IMR-90 (cell line): Measurements from ENCODE around the gene F2. TPM values are rescaled to one million over a fixed set of nuclear protein-coding genes. Genes with fewer than 3 reads are reported as not detected.
"Not testable (repeated sequence)": the region's sequence is repeated elsewhere in the genome, so short reads cannot be mapped to it uniquely, and the experiment has no call there.

ENCODE experiments used
- ATAC-seq: fragments of 200-7000 bp; cut with Tn5 transposase; 2 replicates; pipeline ENCODE4 v1.9.1; 2020; ENCODE audit warnings: low read depth, mild to moderate bottlenecking, moderate library complexity
- BruUV-seq: library from RNA; stranded (reverse); fragments of 400-500 nt; replicated peaks from 2 replicates; lab custom pipeline; 2021; lab: Mats Ljungman, UMichigan
- CTCF ChIA-PET: fragments of 300-600 bp; formaldehyde crosslinking; extraction: SDS; loops from one replicate; lab custom pipeline; 2021; ENCODE audit warnings: antibody characterized with exemption; lab: Yijun Ruan, JAX
- POLR2A ChIA-PET: fragments of 300-600 bp; sonication (Branson Sonifier 250); formaldehyde crosslinking; loops from one replicate; lab custom pipeline; 2022; ENCODE audit warnings: antibody characterized with exemption; ENCODE audit not compliant: unreplicated experiment; lab: Charles Lee
- DNase-seq: peaks from one replicate; pipeline ENCODE4 v3.0.0; 2013
- H2AFZ ChIP-seq: replicated peaks from 2 replicates; pipeline ENCODE3; 2013; ENCODE audit warnings: low read length, mild to moderate bottlenecking; ENCODE audit not compliant: poor library complexity
- H2AK5ac ChIP-seq: 2 replicates; pipeline ENCODE4 v1.6.1; 2013; ENCODE audit warnings: low read depth, low read length, inconsistent platforms
- H2AK9ac ChIP-seq: replicated peaks from 2 replicates; pipeline ENCODE3; 2013; ENCODE audit warnings: mild to moderate bottlenecking, low read depth, low read length, moderate library complexity; ENCODE audit not compliant: poor library complexity
- H2BK120ac ChIP-seq: 2 replicates; pipeline ENCODE4 v1.6.1; 2013; ENCODE audit warnings: low read depth, low read length, inconsistent platforms
- H2BK15ac ChIP-seq: 3 replicates; pipeline ENCODE4 v1.6.1; 2013; ENCODE audit warnings: low read depth, low read length, inconsistent platforms
- H2BK20ac ChIP-seq: 2 replicates; pipeline ENCODE4 v1.6.1; 2013; ENCODE audit warnings: low read depth, mild to moderate bottlenecking, inconsistent platforms, low read length, moderate library complexity
- H2BK5ac ChIP-seq: 2 replicates; pipeline ENCODE4 v1.6.1; 2013; ENCODE audit warnings: mild to moderate bottlenecking, low read depth, low read length, inconsistent platforms; ENCODE audit not compliant: poor library complexity, severe bottlenecking
- H3K14ac ChIP-seq: replicated peaks from 2 replicates; pipeline ENCODE4 v1.6.1; 2013; ENCODE audit warnings: low read depth, low read length, inconsistent platforms
- H3K18ac ChIP-seq: 2 replicates; pipeline ENCODE4 v1.6.1; 2013; ENCODE audit warnings: low read depth, low read length, control low read depth
- H3K23ac ChIP-seq: 2 replicates; pipeline ENCODE4 v1.6.1; 2013; ENCODE audit warnings: low read depth, low read length, inconsistent platforms
- H3K27ac ChIP-seq: 2 replicates; pipeline ENCODE4 v1.5.1; 2013; ENCODE audit warnings: mild to moderate bottlenecking, control low read depth, low read length; ENCODE audit not compliant: insufficient read depth
- H3K27me3 ChIP-seq: 2 replicates; pipeline ENCODE4 v1.6.1; 2013; ENCODE audit warnings: low read length; ENCODE audit not compliant: control insufficient read depth, insufficient read depth
- H3K36me3 ChIP-seq: 2 replicates; pipeline ENCODE4 v1.6.1; 2013; ENCODE audit warnings: low read length, mixed read lengths; ENCODE audit not compliant: control insufficient read depth, insufficient read depth
- H3K4ac ChIP-seq: 2 replicates; pipeline ENCODE4 v1.6.1; 2013; ENCODE audit warnings: low read depth, low read length, inconsistent platforms
- H3K4me1 ChIP-seq: 2 replicates; pipeline ENCODE4 v1.6.1; 2013; ENCODE audit warnings: low read length, mixed read lengths; ENCODE audit not compliant: control insufficient read depth, insufficient read depth
- H3K4me2 ChIP-seq: 2 replicates; pipeline ENCODE4 v1.6.1; 2013; ENCODE audit warnings: low read depth, mild to moderate bottlenecking, control low read depth, low read length, moderate library complexity
- H3K4me3 ChIP-seq: 2 replicates; pipeline ENCODE4 v1.5.1; 2013; ENCODE audit warnings: low read depth, mild to moderate bottlenecking, control low read depth, low read length, moderate library complexity; ENCODE audit not compliant: insufficient read depth
- H3K56ac ChIP-seq: 2 replicates; pipeline ENCODE4 v1.6.1; 2013; ENCODE audit warnings: low read length, inconsistent platforms; ENCODE audit not compliant: insufficient read depth; ENCODE audit errors: extremely low read depth
- H3K79me1 ChIP-seq, 2 experiments: 2 replicates each; pipeline ENCODE4 v1.6.1; 2013; ENCODE audit warnings: low read length in 2 of 2, inconsistent platforms in 1 of 2, low read depth in 1 of 2
- H3K9ac ChIP-seq: 2 replicates; pipeline ENCODE4 v1.6.1; 2013; ENCODE audit warnings: low read depth, low read length, control low read depth
- H3K9me1 ChIP-seq: 2 replicates; pipeline ENCODE4 v1.6.1; 2013; ENCODE audit warnings: low read length, inconsistent platforms; ENCODE audit not compliant: insufficient read depth
- H3K9me3 ChIP-seq: 2 replicates; pipeline ENCODE4 v1.6.1; 2013; ENCODE audit warnings: low read length; ENCODE audit not compliant: control insufficient read depth, insufficient read depth
- H4K20me1 ChIP-seq: 2 replicates; pipeline ENCODE4 v1.6.1; 2013; ENCODE audit warnings: low read length, inconsistent platforms; ENCODE audit not compliant: insufficient read depth
- H4K5ac ChIP-seq: 2 replicates; pipeline ENCODE4 v1.6.1; 2013; ENCODE audit warnings: mild to moderate bottlenecking, low read depth, low read length, control low read depth
- H4K8ac ChIP-seq, 2 experiments: 2 replicates each; pipeline ENCODE4 v1.6.1; 2013; ENCODE audit warnings: low read depth in 2 of 2, low read length in 2 of 2, control low read depth in 1 of 2, inconsistent platforms in 1 of 2
- H4K91ac ChIP-seq: 2 replicates; pipeline ENCODE4 v1.6.1; 2013; ENCODE audit warnings: low read depth, low read length, inconsistent platforms; ENCODE audit not compliant: insufficient read depth
- CTCF ChIP-seq: conservative IDR thresholded peaks from 2 replicates; pipeline ENCODE4 v1.5.1; 2012; ENCODE audit warnings: mild to moderate bottlenecking, low read depth, low read length, improper control_type of control experiment
- MXI1 ChIP-seq: IDR thresholded peaks from 2 replicates; pipeline ENCODE4 v1.6.1; 2012; ENCODE audit warnings: low read depth, mild to moderate bottlenecking, low read length, moderate library complexity, borderline replicate concordance
- RCOR1 ChIP-seq: IDR thresholded peaks from 2 replicates; pipeline ENCODE4 v1.6.1; 2012; ENCODE audit warnings: mild to moderate bottlenecking, low read length, improper control_type of control experiment; ENCODE audit not compliant: insufficient replicate concordance
- WGBS, 2 experiments: methylation state at CpG; one replicate each; pipeline versions ENCODE4 v1.1.5 to v1.1.7; 2013; ENCODE audit warnings: missing lambda C conversion rate in 2 of 2; ENCODE audit not compliant: insufficient read length in 1 of 2; ENCODE audit errors: extremely low coverage in 2 of 2; 5-methylcytosine and 5-hydroxymethylcytosine counted together
- dilution Hi-C: fragments of 300-500 bp; cut with HindIII; formaldehyde crosslinking; loops from one replicate; pipeline ENCODE4 v1.14.3; 2018; ENCODE audit warnings: low sequenced_read_pairs; ENCODE audit not compliant: unreplicated experiment
- in situ Hi-C: fragments of 300-500 bp; cut with MboI; formaldehyde crosslinking; loops from 3 replicates; pipeline ENCODE4 v1.14.3; 2019; ENCODE audit warnings: low sequenced_read_pairs, inconsistent platforms, mixed read lengths
- intact Hi-C: fragments of 100-400 bp; cut with micrococcal nuclease; formaldehyde crosslinking; loops from 2 replicates; pipeline ENCODE4 v1.10.0; 2022
- polyA plus RNA-seq, 3 experiments: library from polyadenylated mRNA; depleted of rRNA; stranded (reverse); fragments of >200 nt; gene quantifications; 2 replicates each; pipeline ENCODE4 v1.2.3, GENCODE V29; 2012; ENCODE audit warnings: low replicate concordance in 1 of 3
- total RNA-seq: library from RNA; depleted of rRNA; stranded (reverse); fragments of >200 nt; gene quantifications from 2 replicates; pipeline ENCODE4 v1.2.3, GENCODE V29; 2012

Gene F2
- total and polyA plus RNA-seq, 2 of the 4 experiments (the other 2 are of a cell fraction) = not detected

- H3K4ac ChIP-seq = no peak overlapping the region
- ChIA-PET POLR2A (no interaction called here), CTCF (no interaction called here)
- WGBS, 2 experiments = 84% methylated on average over 6 of the region's 7 CpGs; no CpG with 5 or more reads in 1 of the 2 experiments
- H3K4me2 ChIP-seq = no peak overlapping the region
- H3K27me3 ChIP-seq = no peaks in the 10 kb centered on the region
- peaks cover 5% of the 10 kb centered on the region for H3K9me1 ChIP-seq
- peaks cover 5% of the 10 kb centered on the region for H3K4me1 ChIP-seq
- ATAC-seq (no peak), DNase-seq (no peak)
- peaks cover 50% of the 10 kb centered on the region for H3K36me3 ChIP-seq
- H3K9me3 ChIP-seq = no peaks in the 10 kb centered on the region
- no peak overlapping the region for H2BK120ac ChIP-seq
- no peak overlapping the region for H2AK5ac ChIP-seq
- no peak overlapping the region for H2BK15ac ChIP-seq
- no peak overlapping the region for H2BK20ac ChIP-seq
- no peak overlapping the region for H3K14ac ChIP-seq
- H2BK5ac ChIP-seq = no peak overlapping the region
- no peak overlapping the region for H4K8ac ChIP-seq
- H3K9ac ChIP-seq = no peak overlapping the region
- no peak overlapping the region for H3K4me3 ChIP-seq
- TF ChIP-seq RCOR1 = no peak
- TF ChIP-seq CTCF = no peak
- TF ChIP-seq MXI1 = no peak
- intact Hi-C loops (no loop called here), in situ Hi-C loops (no loop called here), dilution Hi-C loops (no loop called here)
- H3K79me1 ChIP-seq = peaks cover 15 to 59% of the 10 kb centered on the region in 2 experiments
- BruUV-seq = no TSS peak
- H3K56ac ChIP-seq = no peak overlapping the region
- no peak overlapping the region for H4K91ac ChIP-seq
- no peak overlapping the region for H3K23ac ChIP-seq
- no peak overlapping the region for H2AK9ac ChIP-seq
- H4K5ac ChIP-seq = no peak overlapping the region
- H2AFZ ChIP-seq = no peak overlapping the region
- H3K27ac ChIP-seq = no peak overlapping the region
- no peaks in the 10 kb centered on the region; the same call in 1 of the 2 replicates for H4K20me1 ChIP-seq
- H3K18ac ChIP-seq = no peak overlapping the region
Observed at GRCh38 chr11:46706886-46707285, 12.1 kb upstream of the F2 start.

- H3K9ac ChIP-seq, H4K91ac ChIP-seq, H2BK20ac ChIP-seq, H3K23ac ChIP-seq, in situ Hi-C loops, H3K27ac ChIP-seq, H3K4me1 ChIP-seq, dilution Hi-C loops, H3K14ac ChIP-seq, H3K27me3 ChIP-seq, H4K8ac ChIP-seq, H3K56ac ChIP-seq, BruUV-seq, H4K20me1 ChIP-seq, H3K9me3 ChIP-seq, H2AK5ac ChIP-seq, H2BK120ac ChIP-seq, H3K4me2 ChIP-seq, H4K5ac ChIP-seq, H2BK5ac ChIP-seq, H2AFZ ChIP-seq, DNase-seq, H3K18ac ChIP-seq, CTCF ChIA-PET, intact Hi-C loops, H2AK9ac ChIP-seq, H2BK15ac ChIP-seq, H3K4me3 ChIP-seq, ATAC-seq, H3K4ac ChIP-seq, POLR2A ChIA-PET: not testable (repeated sequence)
- Histone ChIP-seq H3K36me3 (peaks cover 32% of the 10 kb centered on the region), H3K79me1 (peaks cover 6 to 48% of the 10 kb centered on the region in 2 experiments), H3K9me1 (peaks cover 12% of the 10 kb centered on the region)
- 91% methylated on average over 7 of the region's 9 CpGs; no CpG with 5 or more reads in 1 of the 2 experiments for WGBS, 2 experiments
Observed at GRCh38 chr11:46709351-46709750, 9.7 kb upstream of the F2 start.
